Glomerular visceral epithelial cell (primary cell): ENCODE data around the gene SS18L1.
A peak's percentile ranks its signal among the peaks of the same experiment; 100 is the strongest.
"Not testable (repeated sequence)": the region's sequence is repeated elsewhere in the genome, so short reads cannot be mapped to it uniquely, and the experiment has no call there.

Experiments
- DNase-seq: peaks from one replicate; pipeline ENCODE4 v3.0.0-alpha.2; 2016; ENCODE audit errors: extremely low spot score

SS18L1 gene, protein sequence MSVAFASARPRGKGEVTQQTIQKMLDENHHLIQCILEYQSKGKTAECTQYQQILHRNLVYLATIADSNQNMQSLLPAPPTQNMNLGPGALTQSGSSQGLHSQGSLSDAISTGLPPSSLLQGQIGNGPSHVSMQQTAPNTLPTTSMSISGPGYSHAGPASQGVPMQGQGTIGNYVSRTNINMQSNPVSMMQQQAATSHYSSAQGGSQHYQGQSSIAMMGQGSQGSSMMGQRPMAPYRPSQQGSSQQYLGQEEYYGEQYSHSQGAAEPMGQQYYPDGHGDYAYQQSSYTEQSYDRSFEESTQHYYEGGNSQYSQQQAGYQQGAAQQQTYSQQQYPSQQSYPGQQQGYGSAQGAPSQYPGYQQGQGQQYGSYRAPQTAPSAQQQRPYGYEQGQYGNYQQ

DNA sequence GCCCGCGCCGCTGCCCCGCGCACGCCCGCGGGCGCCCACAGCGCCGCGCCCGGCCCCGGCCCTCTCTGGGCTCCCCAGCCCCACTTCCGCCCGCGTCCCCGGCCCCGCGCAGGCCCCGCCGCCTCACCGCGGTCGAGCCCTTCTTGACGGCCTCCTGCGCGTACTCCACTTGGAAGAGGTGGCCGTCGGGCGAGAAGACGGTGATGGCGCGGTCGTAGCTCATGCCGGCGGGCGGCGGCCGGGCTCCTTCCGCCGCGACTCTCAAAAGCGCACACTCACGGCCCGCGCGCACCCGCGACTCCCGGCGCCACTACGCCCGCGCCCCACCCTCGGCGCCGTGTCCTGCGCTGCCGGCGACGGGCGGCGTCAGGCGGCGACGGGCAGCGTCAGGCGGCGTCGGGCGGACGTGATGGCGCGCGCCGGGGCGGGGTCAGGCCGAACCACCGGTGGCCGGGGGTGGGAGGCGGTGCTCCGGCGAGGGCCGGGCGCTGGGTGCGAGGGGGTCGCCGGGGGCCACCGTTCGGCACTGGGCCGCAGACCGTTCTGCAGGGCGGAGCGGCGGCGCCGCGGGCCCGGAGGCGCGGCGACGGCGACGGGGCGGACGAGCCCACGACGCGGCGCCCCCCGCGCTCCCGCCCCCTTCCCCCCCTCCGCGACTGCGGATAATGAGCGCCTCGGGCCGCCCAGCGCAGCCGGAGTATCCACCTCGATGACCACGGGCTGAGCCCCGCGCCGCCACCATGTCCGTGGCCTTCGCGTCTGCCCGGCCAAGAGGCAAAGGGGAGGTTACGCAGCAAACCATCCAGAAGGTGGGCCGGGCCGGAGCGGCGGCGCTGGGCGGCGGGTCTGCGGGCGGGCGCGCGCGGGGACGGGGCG lies at the start of gene SS18L1, which contains the start of gene PSMA7:
Gene SS18L1 (plus strand): TSS at position 689 of the 876 bp plus-strand sequence. CDS start 52 bp downstream, at position 741.
Gene PSMA7 (minus strand): TSS at position 314 of the 876 bp plus-strand sequence. CDS start 91 bp downstream, at position 223.
- DNase-seq = peak; percentile 92

DNA sequence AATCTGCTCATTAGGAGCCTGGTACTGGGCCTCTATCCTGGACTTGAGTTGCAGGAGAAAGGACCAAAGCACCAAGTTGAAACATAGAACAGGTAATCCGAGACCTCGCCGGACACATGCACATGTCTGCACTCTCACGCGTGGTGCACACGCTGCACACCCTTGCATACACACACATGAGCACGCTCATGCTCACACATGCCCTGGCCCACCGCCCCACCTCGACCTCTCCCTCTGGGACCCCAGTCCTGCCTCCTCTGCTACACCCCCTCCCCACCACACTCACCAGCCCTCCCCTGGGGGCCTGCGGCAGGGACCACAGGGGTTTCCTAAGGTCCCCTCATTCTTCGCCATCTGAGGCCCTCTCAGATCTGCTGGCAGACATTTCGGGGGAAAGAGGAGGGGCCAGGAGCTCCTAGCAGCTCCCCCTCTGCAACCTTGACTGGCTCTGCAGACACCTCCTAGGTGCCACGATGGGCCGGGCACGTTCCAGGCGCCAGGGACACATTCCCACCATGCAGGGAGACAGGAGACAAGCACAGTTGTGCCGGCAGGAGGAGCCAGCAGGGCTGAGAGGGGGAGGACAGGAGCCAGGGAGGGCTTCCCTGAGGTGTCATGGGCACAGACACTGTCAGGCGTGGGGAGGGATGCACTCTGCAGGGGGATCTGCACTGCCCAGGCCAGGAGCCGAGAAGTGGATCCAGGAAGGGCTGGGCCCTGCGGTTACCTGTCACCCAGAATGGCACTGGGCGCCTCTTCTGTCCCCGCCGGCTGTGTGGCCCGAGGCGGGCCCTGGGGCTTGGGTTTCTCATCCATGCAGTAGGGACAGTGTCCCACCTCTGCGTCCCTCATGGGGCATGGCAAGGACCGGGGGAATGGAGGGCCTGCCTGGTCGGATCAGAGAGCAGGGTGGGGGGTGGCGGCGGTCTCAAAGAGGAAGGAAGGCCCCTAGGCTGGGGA lies 46.9 kb upstream of the SS18L1 start:
- DNase-seq = no peak

DNA sequence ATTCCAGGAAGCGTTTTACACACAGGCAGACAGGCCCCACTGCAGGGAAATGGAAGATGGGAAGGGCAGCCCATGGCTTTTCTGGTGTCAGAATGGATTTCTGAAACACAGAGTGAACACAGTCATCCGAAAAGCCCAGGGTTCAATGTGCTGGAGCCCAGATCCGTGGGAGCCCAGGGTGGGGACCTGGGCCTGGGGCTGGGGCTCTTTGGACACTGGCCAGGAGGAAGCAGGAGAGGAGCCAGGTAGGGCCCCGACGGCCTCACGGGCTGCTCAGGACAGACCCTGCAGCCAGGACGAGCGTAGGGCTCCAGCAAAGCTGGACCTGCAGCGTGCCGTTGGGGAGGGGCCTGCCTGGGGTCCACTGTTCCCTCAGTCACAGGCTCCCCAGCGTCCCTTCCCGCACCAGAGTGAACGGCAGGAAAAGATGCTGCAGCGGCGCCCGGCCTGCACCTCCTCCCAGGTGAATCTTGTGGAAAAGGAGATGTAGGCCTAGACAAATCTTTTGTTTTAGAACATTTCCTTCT lies 45.6 kb upstream of the SS18L1 start:
- DNase-seq = no peak

DNA sequence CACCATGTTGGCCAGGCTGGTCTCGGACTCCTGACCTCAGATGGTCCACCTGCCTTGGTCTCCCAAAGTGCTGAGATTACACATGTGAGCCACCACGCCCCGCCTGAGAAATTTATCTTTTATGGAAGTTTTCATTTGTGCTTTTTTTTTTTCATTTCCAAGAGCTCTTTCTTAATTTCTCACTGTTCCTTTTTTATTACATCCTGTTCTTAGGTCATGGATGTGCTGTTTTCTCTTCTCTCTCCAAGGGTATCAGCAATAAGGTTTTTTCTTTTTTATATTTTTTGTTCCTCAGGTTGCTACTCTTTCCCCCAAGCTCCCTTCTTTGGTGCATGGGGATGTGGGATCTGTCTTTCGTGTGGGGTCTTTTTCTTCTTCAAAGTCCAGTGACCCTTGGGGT lies 42.5 kb upstream of the SS18L1 start:
- no peak for DNase-seq

DNA sequence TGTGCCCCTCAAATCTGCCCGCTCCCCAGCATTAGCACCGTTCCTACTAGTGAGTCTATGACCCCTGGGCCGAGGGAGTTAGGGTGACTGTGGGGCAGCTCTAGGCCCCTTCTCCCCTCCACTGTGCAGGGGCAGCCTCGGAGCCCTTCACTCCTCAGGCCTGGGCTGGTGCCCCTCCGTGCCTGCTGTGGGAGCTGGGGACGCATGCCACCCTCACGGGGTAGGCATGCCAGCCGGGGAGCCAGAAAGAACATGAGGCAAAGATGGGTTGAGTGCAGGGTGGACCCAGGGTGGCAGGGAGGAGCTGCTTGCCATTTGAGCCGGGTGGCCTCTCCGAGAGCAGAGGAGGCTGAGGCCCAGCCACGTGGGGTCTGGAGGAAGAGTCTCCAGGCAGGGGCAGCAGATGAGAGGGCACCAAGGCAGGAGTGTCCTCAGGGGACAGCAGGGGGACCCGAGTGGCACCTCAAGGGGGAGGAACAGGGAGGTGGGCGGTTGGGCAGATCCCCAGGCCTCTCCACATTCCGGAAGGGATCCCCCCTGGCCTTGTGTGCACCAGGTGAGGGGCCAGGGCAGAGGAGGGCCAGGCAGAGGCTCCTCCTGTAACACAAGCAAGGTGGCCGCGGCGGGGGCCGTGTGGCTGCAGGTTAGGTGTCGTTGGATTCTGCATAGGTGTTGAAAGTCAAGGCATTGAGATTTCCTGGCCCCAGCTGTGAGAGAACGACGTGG lies 39.9 kb upstream of the SS18L1 start:
- DNase-seq = no peak

DNA sequence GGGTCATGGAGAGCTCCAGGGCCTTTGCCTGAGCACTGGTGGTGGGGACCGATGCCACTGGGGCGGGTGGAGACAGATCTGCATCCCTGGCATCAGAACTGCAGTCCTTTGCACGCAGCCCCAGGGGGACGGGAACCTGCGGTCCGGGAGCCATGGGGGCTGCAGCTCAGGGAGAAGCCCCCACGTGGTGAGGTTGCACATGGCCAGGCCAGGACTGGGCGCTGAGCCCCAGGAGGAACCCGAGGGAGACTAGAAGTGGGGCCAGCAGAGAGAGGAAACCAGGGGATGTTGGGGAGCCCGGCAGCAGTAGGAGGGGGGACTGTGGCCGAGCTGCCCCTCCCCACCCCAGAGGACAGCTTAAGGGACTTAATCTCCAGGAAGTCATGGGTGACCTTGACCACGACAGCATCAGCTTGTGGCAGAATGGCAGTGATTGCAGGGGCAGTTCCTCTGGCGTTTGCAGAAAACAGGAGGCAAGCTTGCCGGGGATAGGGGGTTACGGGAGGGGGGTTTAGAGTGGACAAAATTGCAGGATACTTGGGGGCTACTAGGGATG lies 39.3 kb upstream of the SS18L1 start:
- DNase-seq = no peak

DNA sequence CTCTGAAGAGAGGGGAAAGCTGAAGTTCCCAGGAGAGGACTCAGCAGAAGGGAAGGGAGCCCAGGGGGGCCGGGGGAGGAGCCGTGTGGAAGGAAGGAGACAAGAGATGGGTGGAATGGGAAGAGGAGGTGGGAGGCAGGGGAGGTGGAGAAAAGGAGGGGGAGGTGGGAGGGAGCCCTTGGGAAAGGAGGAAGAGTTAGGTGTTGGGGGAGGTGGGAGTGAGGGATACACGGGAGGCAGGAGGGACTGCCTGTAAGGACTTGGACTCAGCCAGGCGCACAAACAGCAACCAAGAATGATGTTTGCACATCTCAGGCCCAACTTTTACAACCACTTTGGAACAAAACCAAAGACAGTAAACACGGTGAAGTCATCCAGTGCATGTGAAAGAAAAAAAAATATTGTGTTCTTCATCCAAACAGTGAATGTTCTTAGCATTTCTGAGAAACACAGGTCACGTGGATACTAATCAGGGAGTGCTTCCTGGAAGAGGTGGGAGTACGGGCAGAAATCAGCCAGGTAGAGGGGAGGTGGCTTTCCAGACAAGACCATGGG lies 38.7 kb upstream of the SS18L1 start:
- DNase-seq = no peak

DNA sequence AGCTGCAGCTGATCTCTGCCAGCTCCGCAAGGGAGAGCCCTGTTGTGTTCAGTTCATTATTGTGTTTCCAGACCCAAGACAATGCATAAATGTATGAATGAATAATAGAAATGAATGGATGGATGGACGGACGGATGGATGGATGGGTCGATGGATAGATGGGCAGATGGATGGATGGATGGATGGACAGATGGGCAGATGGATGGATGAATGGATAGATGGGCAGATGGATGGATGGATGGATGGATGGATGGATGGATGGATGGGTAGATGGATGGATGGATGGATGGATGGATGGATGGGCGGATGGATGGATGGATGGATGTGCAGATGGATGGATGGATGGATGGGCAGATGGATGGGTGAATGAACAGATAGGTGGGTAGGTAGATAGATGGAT lies 38.0 kb upstream of the SS18L1 start:
- no peak for DNase-seq

DNA sequence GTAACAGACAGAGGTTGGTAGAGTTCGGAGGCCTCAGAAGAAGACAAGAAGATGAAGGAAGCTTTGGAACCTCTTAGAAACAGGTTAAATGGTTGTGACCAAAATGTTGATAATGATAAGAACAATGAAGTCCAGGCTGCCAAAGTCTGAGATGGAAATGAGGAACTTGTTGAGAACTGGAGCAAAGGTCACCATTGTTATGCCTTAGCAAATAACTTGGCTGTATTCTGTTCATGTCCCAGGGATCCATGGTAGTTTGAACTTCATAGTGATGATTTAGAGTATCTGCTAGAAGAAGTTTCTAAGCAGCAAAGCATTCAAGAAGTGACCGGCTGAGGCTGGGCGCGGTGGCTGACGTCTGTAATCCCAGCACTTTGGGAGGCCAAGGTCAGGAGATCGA lies 32.4 kb upstream of the SS18L1 start:
- DNase-seq = no peak

DNA sequence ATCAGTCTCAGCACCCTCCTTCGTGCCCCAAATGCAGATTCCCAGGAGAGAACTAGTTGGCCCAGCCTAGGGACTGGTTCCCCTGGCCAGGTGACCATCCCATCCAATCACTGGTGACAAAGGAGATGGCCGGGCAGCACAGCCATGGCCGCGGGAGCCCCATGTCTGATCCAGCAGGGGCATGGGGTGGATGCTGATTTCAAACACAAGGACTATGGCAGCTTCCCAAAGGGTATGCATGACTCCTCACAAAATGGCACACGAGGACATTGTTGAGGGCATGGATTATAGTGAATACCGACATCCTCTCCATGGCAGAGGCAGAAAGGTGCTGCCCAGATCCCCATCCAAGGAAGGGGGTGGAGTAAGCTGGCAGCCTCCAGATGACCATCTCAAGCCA lies 31.2 kb upstream of the SS18L1 start:
- no peak for DNase-seq

DNA sequence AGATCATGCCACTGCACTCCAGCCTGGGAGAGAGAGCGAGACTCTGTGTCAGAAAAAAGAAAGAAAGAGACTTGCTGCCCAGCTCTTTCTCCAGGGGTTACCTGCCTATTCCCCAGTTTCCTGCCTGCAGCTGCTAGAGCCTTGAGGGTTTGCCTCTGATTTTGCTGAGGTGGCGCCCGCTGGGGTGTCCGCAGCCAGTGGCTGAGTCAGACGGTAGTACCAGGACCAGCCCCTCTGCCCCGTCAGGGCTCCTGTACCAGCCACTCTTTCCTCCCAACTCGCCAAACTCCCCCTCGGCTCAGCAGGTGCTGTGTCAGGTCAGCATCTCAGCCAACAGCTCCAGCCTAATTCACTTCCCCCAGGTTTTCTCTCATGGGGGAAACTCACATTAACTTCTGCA lies 28.7 kb upstream of the SS18L1 start:
- no peak for DNase-seq

DNA sequence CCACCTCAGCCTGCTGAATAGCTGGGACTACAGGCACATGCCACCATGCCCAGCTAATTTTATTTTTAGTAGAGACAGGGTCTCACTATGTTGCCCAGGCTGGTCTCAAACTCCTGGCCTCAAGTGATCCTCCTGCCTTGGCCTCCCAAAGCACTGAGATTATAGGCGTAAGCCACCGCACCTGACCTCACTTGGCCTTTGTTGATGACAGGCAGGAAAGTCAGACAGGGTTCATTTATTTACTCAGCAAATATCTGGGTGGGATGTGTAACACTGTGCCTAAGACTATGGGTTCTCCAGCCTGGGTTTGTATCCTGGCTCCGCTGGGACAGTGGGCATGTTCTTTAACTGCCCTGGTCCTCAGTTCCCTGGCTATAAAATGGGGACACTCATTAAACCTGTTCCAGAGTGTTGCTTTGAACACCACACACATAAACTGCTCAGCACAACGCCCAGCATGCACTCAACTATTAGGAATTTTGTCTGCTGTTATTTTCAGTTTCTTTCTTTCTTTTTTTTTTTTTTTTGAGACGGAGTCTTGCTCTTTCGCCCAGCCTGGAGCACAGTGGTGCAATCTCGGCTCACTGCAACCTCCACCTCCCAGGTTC lies 27.7 kb upstream of the SS18L1 start:
- DNase-seq = not testable (repeated sequence)

DNA sequence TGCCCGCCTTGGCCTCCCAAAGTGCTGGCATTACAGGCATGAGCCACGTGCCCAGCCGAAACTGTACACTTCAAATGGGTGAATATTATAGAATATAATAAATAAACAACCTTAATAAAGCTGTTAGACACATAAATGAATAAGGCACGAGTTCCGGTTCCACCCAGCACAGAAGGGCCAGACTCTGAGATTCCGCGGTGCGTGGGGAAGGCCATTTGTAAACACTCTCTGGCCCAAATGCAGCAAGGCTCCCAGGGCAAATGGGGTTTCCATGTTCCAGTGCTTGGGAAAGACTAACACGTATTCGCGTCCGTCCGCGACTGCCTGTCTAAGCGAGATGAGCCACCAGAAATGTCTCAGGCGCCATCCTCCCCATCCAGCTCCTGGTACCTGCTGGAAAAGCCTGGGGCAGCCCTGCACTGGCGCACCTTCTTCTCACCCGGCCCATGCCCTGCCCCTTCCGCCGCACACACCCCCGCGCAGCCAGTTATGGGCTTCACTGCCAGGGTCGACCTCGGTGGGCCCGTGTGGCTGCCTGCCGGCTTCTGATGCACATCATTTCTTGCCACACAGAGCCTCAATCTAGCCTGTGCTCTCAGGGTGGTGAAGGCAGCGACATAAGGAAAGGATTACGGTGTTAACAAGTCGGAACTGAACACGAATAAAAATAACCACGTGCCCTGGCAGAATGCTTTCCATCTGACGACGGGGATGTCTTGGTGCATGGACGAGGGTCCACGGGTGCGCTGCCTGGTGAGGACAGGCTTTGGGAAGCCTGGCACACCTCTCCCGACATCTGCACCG lies 26.8 kb upstream of the SS18L1 start:
- no peak for DNase-seq

DNA sequence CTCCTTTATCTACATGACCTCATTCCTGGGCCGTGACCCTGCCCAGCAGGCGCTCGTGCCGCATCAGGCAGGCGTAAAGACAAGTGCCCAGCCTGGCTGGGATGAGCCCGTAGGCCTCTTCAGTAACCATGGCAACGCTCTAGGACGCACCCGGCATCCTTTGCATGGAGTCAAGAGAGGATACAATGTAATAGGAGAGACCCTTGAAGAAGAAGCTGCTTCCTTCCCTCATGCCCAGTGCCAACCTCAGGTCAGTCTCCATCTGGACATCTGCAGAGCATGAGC lies 26.3 kb upstream of the SS18L1 start:
- no peak for DNase-seq

DNA sequence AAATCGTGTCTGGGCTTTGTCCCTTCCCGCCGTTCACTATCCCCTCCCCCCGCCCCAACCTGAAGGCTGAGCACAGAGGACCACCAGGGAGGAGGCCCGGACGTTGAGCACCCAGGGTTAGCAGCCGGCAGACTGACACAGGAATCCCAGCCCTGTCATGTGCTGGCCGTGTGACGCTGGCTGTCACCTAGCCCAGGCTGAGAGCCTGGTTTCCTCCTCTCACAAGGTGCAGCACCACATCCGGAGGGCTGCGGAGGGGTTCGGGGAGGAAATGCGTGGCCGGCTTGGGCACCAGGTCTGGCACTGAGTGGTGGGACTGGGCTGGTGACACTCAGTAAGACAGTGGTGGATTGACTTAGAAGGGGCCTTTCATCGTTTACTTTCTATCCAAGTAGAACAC lies 25.9 kb upstream of the SS18L1 start:
- no peak for DNase-seq

DNA sequence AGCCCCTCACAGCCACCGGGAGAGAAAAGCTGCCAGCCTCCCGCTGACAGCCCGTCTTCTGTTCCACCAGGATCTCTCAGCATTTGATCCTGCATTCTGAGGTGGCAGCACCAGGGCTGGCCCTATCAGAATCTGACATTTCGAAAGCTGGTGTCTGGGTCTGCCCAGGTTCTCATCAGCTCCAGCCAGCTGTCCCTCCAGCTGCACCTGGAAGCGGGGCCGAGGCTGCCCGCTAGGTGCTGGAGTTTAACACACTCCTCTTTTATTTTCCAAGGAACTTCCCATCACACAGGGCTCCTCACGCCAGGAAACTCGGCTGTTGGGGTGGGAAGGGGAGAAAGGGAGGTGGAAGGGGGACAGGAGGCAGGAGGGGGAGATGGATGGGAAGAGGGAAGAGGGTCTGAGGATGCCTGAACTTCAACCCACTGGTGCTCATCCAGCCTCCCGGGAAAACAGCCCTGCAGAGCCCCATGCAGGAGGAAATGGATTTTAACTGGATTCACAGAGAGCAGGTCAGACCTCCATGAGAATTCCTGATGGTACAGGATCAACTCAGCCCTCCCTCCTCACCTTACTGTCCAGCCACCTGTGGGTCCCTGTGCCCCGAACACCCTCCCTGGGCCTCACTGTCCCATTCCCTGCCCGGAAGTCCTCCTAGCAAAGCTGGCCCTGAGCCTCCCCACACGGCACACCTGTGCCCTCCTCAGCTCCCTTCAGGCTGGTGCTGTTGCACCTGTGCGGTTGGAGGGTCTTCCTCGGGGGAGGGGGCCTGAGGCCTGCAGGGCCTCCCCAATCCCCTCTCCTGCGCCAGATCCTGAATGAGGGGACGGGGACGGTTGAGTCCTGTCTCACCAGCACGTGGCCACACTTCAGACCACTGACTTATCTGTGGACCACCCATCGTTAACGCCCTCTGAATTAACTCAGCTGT lies 25.2 kb upstream of the SS18L1 start:
- no peak for DNase-seq

DNA sequence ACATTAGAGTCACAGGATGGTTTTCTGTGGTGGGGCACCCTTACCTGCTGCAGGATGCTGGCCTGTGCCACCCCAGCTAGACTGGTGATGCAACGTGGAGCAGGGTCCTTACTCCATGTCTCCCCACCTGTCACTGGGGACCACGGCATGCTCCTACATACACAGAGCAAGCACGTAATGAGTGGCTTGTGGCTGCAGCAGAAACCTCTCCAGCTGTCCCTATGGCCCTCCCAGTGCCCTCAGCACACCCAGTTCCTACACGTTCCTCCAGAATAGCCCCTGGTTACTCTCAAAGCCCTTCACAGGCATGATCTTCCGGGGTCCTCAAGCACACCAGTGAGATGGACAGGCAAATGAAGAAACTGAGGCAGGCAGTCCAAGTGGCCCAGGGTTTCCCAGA lies 24.5 kb upstream of the SS18L1 start:
- DNase-seq = no peak
